CD4-positive, alpha-beta T cell treated with Interleukin-15 for 4 hours (primary cell): Measurements from ENCODE around the gene TCHP.
"Not testable (repeated sequence)": the region's sequence is repeated elsewhere in the genome, so short reads cannot be mapped to it uniquely, and the experiment has no call there.

ENCODE experiments used
- DNase-seq: peaks from one replicate; pipeline ENCODE4 v3.0.0-alpha.2; 2020; ENCODE audit warnings: low spot score

TCHP gene

DNA sequence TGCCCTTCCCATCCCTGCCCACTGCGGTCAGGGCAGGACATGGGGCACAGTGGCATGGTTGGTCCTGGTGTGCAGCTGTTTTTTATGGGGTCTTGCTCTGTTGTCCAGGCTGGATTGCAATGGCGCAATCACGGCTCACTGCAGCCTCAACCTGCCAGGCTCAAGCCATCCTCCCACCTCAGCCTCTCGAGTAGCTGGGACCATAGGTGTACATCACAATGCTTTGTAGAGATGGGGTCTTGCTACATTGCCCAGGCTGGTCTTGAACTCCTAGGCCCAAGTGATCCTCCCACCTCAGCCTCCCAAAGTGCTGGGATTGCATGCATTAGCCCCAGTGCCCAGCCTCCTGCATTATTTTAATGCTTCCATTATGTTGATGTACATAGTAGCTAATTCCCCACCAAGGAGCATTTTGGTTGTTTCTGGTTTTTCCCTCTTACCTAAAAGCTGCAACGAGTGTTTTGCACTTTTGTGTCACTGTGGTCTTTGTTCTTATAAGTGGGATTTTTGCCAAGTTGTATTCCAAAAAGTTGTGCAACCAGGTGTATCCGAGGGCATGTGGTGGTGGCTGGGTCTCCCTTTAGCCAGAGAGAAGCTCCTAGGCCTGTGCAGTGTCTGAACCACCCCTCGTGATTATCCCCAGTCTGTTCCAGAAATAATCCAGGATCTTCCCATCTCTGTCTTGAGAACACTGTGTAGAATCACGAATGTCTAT lies 10.3 kb downstream of the TCHP start:
- DNase-seq = no peak

DNA sequence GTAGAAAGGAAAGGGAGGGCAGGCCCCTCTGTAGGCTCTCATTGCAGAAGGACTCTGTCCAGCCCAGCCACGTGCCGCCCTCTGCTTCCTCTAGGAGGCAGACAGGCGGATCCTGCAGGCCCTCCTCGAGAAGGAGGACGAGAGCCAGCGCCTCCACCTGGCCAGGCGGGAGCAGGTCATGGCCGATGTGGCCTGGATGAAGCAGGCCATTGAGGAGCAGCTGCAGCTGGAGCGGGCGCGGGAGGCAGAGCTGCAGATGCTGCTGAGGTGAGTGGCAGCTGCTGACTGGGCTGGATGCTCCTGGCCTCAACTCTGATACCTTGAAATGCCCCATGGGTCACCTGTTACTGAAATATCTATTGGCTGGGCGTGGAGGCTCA lies 10.9 kb downstream of the TCHP start:
- DNase-seq = no peak

DNA sequence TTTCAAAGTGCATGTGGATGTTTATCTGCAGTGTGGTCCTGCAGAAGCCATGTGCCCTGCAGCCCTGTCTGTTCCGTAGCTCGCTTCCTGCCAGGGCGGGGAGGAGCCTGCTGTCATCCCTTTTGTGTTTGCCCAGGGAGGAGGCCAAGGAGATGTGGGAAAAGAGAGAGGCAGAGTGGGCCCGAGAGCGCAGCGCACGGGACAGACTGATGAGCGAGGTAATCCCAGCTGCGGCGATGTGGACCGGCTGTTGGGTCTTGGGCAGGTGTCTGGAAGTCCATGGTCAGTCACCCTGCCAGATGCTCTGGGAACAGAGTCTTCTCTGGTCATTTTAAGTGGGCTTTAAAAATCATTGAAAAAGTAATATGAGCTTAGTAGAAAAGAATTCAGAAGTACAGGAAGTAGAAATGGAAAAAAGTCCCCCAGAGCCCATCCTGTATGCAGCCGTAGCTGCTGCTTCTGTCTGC lies 12.8 kb downstream of the TCHP start:
- no peak for DNase-seq

DNA sequence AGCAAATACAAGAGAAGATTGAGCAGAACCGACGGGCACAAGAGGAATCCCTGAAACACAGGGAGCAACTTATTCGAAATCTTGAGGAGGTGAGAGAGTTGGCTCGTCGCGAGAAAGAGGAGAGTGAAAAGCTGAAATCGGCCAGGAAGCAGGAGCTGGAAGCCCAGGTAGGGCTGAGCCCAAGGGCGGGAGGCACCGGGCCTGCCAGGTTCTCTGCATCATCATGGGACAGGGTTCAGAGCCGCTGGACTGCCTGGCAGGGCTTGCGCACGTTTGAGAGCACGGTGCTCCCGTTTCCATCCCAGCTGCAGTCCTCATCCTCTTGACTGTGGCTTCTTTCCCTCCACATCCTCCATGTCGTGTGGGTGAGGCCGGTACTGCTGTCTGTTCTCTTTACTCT lies 14.4 kb downstream of the TCHP start:
- DNase-seq = no peak

DNA sequence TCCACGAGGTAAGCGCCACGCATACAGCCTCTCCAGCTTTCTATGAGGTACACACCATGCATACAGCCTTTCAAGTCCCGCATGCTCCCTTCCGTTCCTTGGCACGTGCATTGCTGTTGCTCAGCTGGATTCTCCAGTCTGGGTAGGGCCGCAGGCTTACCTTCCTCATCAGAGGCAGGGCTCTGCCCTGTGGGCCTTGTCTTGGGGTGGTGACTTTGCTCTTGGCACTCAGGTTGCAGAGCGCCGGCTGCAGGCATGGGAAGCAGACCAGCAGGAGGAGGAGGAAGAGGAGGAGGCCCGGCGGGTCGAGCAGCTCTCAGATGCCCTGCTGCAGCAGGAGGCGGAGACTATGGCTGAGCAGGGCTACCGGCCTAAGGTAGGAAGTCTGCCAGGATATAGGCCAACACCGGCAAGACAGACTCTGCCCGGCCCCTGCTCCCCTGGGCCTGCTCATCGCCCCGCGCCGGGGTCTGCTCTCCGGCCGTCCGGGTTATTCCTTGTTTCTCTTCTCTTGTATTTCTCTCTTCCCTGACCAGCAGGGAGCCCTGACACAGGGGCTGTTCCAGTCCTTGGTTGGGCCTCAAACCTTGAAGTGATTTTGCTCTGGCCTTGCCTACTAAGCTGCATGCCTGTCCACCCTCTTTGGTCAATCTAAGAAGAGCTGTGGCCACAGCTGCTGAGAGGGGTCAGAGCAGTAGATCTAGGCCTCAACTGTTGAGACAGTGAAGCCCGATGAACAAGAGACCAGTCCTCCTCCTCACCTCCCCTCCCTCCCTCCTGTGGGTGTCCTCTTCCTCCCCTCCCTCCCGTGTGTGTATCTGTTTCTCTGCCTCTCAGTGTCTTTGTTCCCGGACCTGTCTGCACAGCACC lies 15.3 kb downstream of the TCHP start:
- no peak for DNase-seq

DNA sequence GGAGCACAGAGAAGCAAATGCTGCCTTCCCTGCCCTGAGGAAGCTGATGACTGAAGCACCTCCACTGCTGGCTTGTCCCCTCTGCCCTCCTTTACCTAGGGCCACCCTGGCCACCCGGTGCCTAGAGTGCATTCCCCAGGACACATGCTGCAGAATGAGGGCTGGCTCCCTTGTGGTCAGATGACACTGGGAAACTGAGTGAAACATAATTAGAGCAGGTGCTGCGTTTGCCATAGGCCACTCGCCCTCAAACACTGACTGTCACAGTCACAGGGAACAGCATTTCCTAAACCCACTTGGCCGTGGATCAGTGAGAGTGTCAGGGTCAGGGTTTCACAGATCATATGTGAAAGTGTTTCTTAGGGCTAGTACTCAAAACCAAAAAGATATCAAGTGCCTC lies 16.0 kb downstream of the TCHP start:
- no peak for DNase-seq

GRCh38 chr12:109919456-109919855 lies 19.4 kb downstream of the TCHP start:
- DNase-seq = no peak

GRCh38 chr12:109920261-109920780 lies 20.2 kb downstream of the TCHP start:
- DNase-seq = no peak

DNA sequence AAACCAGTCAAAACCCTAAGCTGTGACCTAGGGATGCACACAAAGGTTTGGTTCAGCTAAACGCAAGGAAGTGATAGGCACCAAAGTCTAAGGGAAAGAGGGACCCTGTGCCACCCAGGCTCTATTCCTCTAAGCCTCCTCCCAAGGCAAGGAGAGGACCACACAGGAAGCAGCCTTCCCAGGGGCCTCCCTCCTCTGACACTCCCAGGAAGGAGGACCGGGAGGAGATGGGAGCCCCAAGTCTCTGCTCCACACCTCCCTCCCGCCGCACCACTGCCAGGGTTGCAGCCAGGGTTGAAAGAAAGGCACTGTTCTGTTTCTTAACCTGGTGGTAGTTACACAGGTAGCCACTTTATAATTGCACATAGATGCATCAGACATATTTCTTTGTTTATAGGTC lies 21.9 kb downstream of the TCHP start:
- no peak for DNase-seq

- DNase-seq = no peak
Observed at GRCh38 chr12:109923038-109923437, 23.0 kb downstream of the TCHP start.

GRCh38 chr12:109923481-109924245 lies 23.6 kb downstream of the TCHP start:
- DNase-seq = no peak

- no peak for DNase-seq
Observed at GRCh38 chr12:109925185-109925840, 25.2 kb downstream of the TCHP start.

DNA sequence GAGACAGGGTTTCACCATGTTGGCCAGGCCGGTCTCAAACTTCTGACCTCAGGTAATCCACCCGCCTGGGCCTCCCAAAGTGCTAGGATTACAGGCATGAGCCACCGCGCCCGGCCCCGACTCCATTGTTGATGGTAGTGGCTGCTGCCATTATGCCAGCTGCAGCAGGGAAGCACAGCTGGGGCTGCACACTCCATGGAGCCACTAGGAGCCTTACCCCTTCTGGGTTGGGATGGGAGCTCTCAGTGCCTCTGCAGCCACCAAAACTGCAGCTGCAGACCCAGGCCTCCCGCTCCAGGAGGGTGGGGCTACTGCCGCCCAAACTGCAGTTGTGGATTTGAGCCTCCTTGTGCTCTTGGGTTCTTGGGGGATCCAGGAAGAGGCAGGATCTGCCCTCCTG lies 25.9 kb downstream of the TCHP start:
- DNase-seq = no peak

DNA sequence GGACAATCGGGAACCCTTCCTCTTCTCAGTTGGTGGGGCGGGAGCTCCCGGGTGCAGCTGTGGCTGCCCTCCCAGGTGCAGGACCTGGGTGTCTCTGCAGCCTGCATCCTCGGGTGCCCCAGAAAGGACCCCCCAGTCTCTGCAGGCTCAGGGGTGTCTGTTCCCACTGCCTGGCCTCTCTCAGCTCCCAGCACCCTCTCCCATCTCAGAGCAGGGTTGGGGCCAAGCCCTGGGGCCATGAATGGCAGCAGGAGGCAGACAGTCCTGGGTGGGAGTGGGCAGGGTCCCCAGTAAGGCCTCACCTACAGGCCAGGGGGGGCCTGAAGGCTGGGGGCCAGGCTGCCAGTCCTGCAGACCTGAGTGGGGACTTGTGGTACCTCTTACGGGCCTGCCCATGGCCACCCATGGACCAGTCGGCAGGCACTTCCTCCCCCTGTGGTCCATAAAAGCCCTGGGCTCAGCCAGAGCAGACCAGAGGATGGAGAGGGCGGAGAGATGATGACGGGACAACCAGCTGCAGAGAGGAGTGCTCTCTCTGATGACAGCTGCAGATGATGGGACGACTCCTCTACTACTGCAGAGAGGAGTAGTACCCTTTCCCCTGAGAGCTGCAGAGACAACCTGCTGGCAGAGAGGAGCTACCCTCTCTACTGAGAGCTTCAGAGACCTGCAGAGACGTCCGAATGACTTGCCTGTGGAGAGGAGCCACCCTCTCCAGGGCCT lies 26.6 kb downstream of the TCHP start:
- no peak for DNase-seq

- DNase-seq = peak; percentile 42
Observed at GRCh38 chr12:109927622-109928021, 27.5 kb downstream of the TCHP start.

- DNase-seq = no peak
Observed at GRCh38 chr12:109928058-109928656, 28.1 kb downstream of the TCHP start.

DNA sequence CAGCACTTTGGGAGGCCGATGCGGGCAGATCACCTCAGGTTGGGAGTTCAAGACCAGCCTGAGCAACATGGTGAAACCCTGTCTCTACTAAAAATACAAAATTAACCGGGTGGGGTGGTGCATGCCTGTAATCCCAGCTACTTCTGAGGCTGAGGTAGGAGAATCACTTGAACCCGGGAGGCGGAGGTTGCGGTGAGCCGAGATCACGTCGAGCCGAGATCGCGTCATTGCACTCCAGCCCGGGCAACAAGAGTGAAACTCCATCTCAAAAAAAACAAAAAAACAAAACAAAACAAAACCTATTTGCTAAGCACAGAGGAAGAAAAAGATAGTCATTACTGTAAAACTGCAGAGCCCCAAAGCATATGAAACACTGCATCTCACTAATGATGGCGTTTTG lies 29.3 kb downstream of the TCHP start:
- DNase-seq = not testable (repeated sequence)

DNA sequence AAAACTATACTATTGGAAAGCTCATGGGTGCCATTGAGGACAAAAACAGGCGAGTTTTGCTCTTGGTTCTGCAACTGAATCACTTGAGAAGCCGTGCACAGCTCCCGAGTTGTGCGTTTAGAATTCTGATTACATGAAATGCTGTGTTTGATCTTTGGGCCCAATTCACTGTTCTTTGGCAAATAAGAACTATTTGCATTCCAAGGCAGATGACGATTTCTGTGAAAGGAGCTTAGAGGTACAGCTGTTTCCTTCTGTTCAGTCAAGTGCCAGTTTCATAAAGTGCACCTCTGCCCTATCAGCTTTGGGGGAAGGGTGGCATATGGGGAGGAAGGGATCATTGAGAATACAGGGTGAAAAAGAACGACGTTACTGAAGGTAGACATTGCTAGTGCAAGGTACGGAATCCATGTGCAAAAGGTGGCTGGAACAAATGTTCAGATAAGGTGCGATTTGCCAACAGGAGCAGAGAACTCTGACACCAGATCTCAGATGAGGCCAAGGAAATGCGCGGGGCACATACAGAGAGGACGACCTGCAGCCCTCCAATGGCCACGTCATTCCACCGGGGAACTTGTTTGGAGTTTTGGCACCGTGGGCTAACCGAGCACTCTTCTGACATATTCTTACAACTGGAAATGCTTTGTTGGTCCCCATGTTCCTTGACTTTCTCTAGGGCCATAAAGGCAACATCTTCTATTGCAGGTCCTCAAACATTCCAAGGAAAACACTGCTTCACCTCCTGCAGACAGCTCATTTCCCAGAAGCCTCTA lies 30.1 kb downstream of the TCHP start:
- DNase-seq = no peak

DNA sequence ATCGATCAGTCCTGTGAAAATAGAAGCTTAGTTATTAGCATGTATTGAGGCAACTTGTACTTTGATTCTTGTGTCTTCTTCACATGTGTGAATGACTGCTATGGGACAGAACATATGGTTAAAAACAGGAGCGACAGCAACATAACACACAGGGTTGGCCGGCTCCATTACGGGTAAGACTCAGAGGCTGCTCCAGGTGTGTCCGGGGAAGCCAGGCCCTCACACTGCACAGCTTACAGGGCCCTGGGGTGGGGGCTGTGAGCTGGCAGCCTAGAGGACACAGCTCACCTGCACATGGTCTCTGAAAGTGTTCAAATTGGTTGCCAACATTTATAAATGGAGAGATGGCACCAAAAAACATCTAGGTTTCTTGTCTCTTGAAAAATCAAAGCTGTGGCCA lies 31.1 kb downstream of the TCHP start:
- DNase-seq = no peak

DNA sequence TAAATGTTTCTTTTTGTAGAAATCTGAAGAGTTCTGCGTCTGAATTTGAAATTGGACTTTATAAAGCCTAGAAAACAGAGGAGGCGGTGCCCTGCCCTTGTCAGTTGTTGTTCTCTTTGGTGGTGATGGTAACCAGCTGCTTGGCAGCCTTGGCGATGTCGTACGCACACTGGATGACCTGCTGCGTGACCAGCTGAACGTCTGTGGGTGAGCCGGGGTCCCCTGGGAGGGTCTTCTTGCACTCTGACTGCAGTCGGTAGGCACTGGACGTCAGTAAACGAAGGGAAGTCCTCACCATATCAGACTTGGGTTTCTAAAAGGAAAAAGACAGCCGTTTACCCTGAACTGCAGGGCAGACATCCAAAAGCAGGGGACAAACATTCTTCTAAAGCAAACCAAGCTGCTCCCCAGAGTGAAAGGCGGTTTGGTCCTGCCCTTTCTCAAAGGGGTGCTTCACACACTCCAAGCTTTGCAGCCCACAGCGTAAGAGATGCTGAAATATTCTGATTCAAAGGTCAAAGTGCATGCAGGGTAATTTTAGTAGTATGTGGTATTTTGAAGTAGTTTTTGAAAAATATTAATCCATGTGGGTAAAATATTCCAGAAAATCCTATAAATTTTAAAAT lies 32.9 kb downstream of the TCHP start:
- no peak for DNase-seq
